Ovary (tissue), 3 donors: ENCODE results near the gene EFNB3.

Experiments
- CTCF ChIP-seq, 3 donors: fragments of 450-650 bp in 2 of 3; fragments of 200-600 bp in 1 of 3; IDR thresholded peaks; one replicate each; pipeline versions ENCODE4 v1.5.1 to v1.8.0; 2016 to 2022; ENCODE audit warnings: antibody characterized with exemption in 3 of 3, mild to moderate bottlenecking in 1 of 3
- EP300 ChIP-seq: sonication (generic); formaldehyde crosslinking; IDR thresholded peaks from one replicate; pipeline ENCODE4 v1.6.1; 2017; ENCODE audit warnings: antibody characterized with exemption
- POLR2A ChIP-seq: fragments of 450-650 bp; IDR thresholded peaks from one replicate; pipeline ENCODE4 v1.6.1; 2017; ENCODE audit warnings: antibody characterized with exemption, mild to moderate bottlenecking, moderate library complexity
- donor health status: DM: no; HTN: no; CAD: no.

- TF ChIP-seq POLR2A: no peak
- TF ChIP-seq CTCF (IDR thresholded peaks at IDR 0.05): no peak
- TF ChIP-seq EP300: no peak
These were observed 49.5 kb upstream of the EFNB3 start for GRCh38 chr17:7655541-7655840.
